Measurements from ENCODE around the gene TBC1D14. TPM values are rescaled to one million over a fixed set of nuclear protein-coding genes. Genes with fewer than 3 reads are reported as not detected.

Gene TBC1D14
- total and polyA plus RNA-seq, 10 of the 15 experiments (the other 5 are each of a cell fraction or from before 2014, with no cell fraction given): 0.87 to 39.3 (median 30.1) TPM

DNA sequence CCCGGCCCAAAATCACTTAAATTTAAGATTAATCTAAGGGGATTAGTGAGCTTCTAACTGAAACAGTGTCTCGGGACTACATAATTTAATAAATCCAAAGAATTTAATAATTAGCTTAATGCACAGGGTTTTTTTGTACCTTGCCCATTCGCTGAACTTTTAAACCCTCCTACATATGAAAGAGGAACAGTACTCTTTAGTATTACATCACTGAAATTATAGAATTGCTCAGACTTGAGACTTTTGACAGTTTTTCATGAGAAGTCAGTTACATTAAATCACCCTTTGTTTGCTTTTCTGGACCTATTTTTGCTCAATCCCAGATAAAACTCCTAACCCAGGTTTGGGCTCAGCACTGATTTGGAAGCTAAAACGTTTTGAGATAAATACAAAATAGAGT, 131.1 kb downstream of the TBC1D14 start:
- ChIA-PET SMC1A (ENCODE audit: uncharacterized antibody, unreplicated experiment) (interaction anchor here (1.0 to 1.9 kb wide), 3 partner anchors 27 to 49 kb away, joined by 3 to 6 read pairs (median 3); partner anchors contain the start of gene GRPEL1), CTCF (interaction anchor here (0.9 to 9.1 kb wide), 3 partner anchors 28 to 66 kb away, joined by 3 to 210 read pairs (median 4); partner anchors contain the start of gene GRPEL1), POLR2A (interaction anchor here (1.0 to 2.0 kb wide), 2 partner anchors 27 to 30 kb away, joined by 3 to 4 read pairs; partner anchors contain the start of gene GRPEL1), RAD21 (ENCODE audit: unreplicated experiment) (interaction anchor here (0.9 to 1.3 kb wide), 4 partner anchors 26 to 138 kb away, joined by 3 read pairs; partner anchors contain the start of gene GRPEL1)
- in situ Hi-C loops (cut with MboI): no loop called here
- no peak overlapping the region for H3K4me3 ChIP-seq
- H3K27me3 ChIP-seq (replicated peaks in 1 of 2; ENCODE audit: control insufficient read depth in 2 of 2, insufficient read depth in 2 of 2, low read length in 1 of 2): peaks cover 0 to 2% of the 10 kb centered on the region in 2 experiments; a peak in 1 of 4 replicates
- ATAC-seq: no peak
- H3K4me1 ChIP-seq (ENCODE audit: control insufficient read depth, insufficient read depth, low read length): peaks cover 16% of the 10 kb centered on the region
- H3K27ac ChIP-seq (ENCODE audit: control insufficient read depth, insufficient read depth): no peak overlapping the region
- H3K9me3 ChIP-seq (replicated peaks; ENCODE audit: control insufficient read depth, insufficient read depth, low read length): no peaks in the 10 kb centered on the region
- BruUV-seq (replicated peaks): no TSS peak
- FAIRE-seq: no peak
- no peak for TF ChIP-seq HDAC2 (IDR thresholded peaks at IDR 0.05)
- no peak for TF ChIP-seq ZNF24 (IDR thresholded peaks at IDR 0.05)
- no peak for TF ChIP-seq ZSCAN29 (IDR thresholded peaks at IDR 0.05)
- TF ChIP-seq SIX5 (IDR thresholded peaks at IDR 0.05; ENCODE audit: low read depth, low read length, severe bottlenecking): no peak
- no peak for TF ChIP-seq MEF2A (IDR thresholded peaks at IDR 0.05; ENCODE audit: insufficient read depth, low read depth, low read length)
- TF ChIP-seq TCF12 (IDR thresholded peaks at IDR 0.05; ENCODE audit: low read depth, low read length): no peak
- no peak for TF ChIP-seq SMC3 (IDR thresholded peaks at IDR 0.05; ENCODE audit: borderline replicate concordance, low read length)
- no peak for TF ChIP-seq CUX1 (IDR thresholded peaks at IDR 0.05; ENCODE audit: insufficient replicate concordance, low read depth, low read length)
- TF ChIP-seq NFYB (IDR thresholded peaks at IDR 0.05; ENCODE audit: insufficient read depth, low read depth, low read length): no peak
- no peak for TF ChIP-seq RELA (IDR thresholded peaks at IDR 0.05; ENCODE audit: borderline replicate concordance, partially characterized antibody)
- no peak for TF ChIP-seq NR2C2 (IDR thresholded peaks at IDR 0.05; ENCODE audit: borderline replicate concordance, control insufficient read depth, insufficient read length, low read depth)
- TF ChIP-seq MXI1 (IDR thresholded peaks at IDR 0.05; ENCODE audit: low read depth, low read length): no peak
- no peak for TF ChIP-seq LARP7 (IDR thresholded peaks at IDR 0.05)
- no peak for TF ChIP-seq SUZ12 (IDR thresholded peaks at IDR 0.05; ENCODE audit: unreplicated experiment)
- TF ChIP-seq IKZF2 (IDR thresholded peaks at IDR 0.05): no peak
- no peak for TF ChIP-seq POLR2A (IDR thresholded peaks at IDR 0.05; ENCODE audit: low read depth, low read length)
- TF ChIP-seq NRF1 (conservative IDR thresholded peaks at IDR 0.05; ENCODE audit: low read depth, low read length): no peak
- no peak for TF ChIP-seq GABPA (IDR thresholded peaks at IDR 0.05; ENCODE audit: low read depth)
- TF ChIP-seq PKNOX1 (IDR thresholded peaks at IDR 0.05): no peak
- no peak for DNase-seq (ENCODE audit: low read depth, low spot score)
- no peak overlapping the region for H3K4me2 ChIP-seq (ENCODE audit: control insufficient read depth, insufficient read depth)
- H3K79me2 ChIP-seq (ENCODE audit: control insufficient read depth, insufficient read depth, low read length): peaks cover 23% of the 10 kb centered on the region
- WGBS (ENCODE audit: insufficient coverage, insufficient replicate concordance, low lambda C conversion rate, missing lambda C conversion rate): 38% methylated on average over 4 of the region's 4 CpGs
- H3K36me3 ChIP-seq (ENCODE audit: control insufficient read depth in 2 of 2, insufficient read depth in 2 of 2, low read length in 1 of 2): no peaks in the 10 kb centered on the region
- no peak overlapping the region for H3K9ac ChIP-seq (ENCODE audit: control insufficient read depth, insufficient read depth, low read length)
- intact Hi-C loops (cut with micrococcal nuclease; ENCODE audit: unreplicated experiment): no loop called here
- H2AFZ ChIP-seq (ENCODE audit: control insufficient read depth, low read depth, low read length): no peak overlapping the region
- H4K20me1 ChIP-seq (ENCODE audit: control insufficient read depth, insufficient read depth): no peaks in the 10 kb centered on the region
